Cortex of kidney (tissue), 1 donor: Measurements from ENCODE around the gene RIMS1.

Source experiments
- DNase-seq: peaks from one replicate; lab custom pipeline; 2025; lab: John Stamatoyannopoulos, UW

Gene RIMS1

GRCh38 chr6:72238900-72239299, 352.6 kb downstream of the RIMS1 start:
- no peak for DNase-seq

- no peak for DNase-seq
Observed at GRCh38 chr6:72245565-72245964, 359.2 kb downstream of the RIMS1 start.

- DNase-seq = no peak
Observed at GRCh38 chr6:72246926-72247325, 360.6 kb downstream of the RIMS1 start.

- no peak for DNase-seq
Observed at GRCh38 chr6:72248621-72249020, 362.3 kb downstream of the RIMS1 start.

- DNase-seq = no peak
Observed at GRCh38 chr6:72250664-72251063, 364.3 kb downstream of the RIMS1 start.

GRCh38 chr6:72260489-72260888, 374.1 kb downstream of the RIMS1 start:
- DNase-seq = no peak

- no peak for DNase-seq
Observed at GRCh38 chr6:72261554-72261953, 375.2 kb downstream of the RIMS1 start.

GRCh38 chr6:72262254-72262653, 375.9 kb downstream of the RIMS1 start:
- DNase-seq = no peak

- no peak for DNase-seq
Observed at GRCh38 chr6:72267470-72267869, 381.1 kb downstream of the RIMS1 start.

GRCh38 chr6:72271531-72271930, 385.2 kb downstream of the RIMS1 start:
- DNase-seq = no peak

- no peak for DNase-seq
Observed at GRCh38 chr6:72272958-72273357, 386.6 kb downstream of the RIMS1 start.

- DNase-seq = no peak
Observed at GRCh38 chr6:72275888-72276287, 389.5 kb downstream of the RIMS1 start.

- DNase-seq = no peak
Observed at GRCh38 chr6:72282201-72282600, 395.9 kb downstream of the RIMS1 start.

GRCh38 chr6:72283571-72283970, 397.2 kb downstream of the RIMS1 start:
- no peak for DNase-seq

- no peak for DNase-seq
Observed at GRCh38 chr6:72286911-72287311, 400.6 kb downstream of the RIMS1 start.

- DNase-seq = no peak
Observed at GRCh38 chr6:72287801-72288200, 401.5 kb downstream of the RIMS1 start.

- no peak for DNase-seq
Observed at GRCh38 chr6:72288592-72288991, 402.2 kb downstream of the RIMS1 start.

GRCh38 chr6:72290620-72291019, 404.3 kb downstream of the RIMS1 start:
- DNase-seq = no peak

- DNase-seq = no peak
Observed at GRCh38 chr6:72296375-72296774, 410.0 kb downstream of the RIMS1 start.

GRCh38 chr6:72305971-72306370, 419.6 kb downstream of the RIMS1 start:
- no peak for DNase-seq

GRCh38 chr6:72316675-72317380, 430.5 kb downstream of the RIMS1 start:
- DNase-seq = no peak

GRCh38 chr6:72321788-72322187, 435.4 kb downstream of the RIMS1 start:
- DNase-seq = no peak

GRCh38 chr6:72322771-72323170, 436.4 kb downstream of the RIMS1 start:
- DNase-seq = no peak

GRCh38 chr6:72324591-72324990, 438.2 kb downstream of the RIMS1 start:
- DNase-seq = no peak
